ENCODE measurements around the gene FRY. TPM values are rescaled to one million over a fixed set of nuclear protein-coding genes. Genes with fewer than 3 reads are reported as not detected.

The FRY gene
- total and polyA plus RNA-seq, 4 donors = 6.2 to 31.2 (median 12.7) TPM

- no peak for TF ChIP-seq JUND (IDR thresholded peaks at IDR 0.05)
- no peaks in the 10 kb centered on the region for H3K36me3 ChIP-seq (ENCODE audit: control insufficient read depth in 4 of 4, insufficient read depth in 3 of 4, low read depth in 1 of 4, low read length in 3 of 4)
- no peaks in the 10 kb centered on the region for H3K9me3 ChIP-seq (ENCODE audit: control insufficient read depth in 4 of 4, low read length in 3 of 4)
- H3K4me3 ChIP-seq (ENCODE audit: low read depth in 1 of 3, low read length in 3 of 3) = no peak overlapping the region
- H3K4me1 ChIP-seq (ENCODE audit: control insufficient read depth in 4 of 4, insufficient read depth in 4 of 4, low read length in 3 of 4) = peaks cover 2 to 45% (median 33%) of the 10 kb centered on the region in 4 donors
- DNase-seq (ENCODE audit: low spot score) = no peak
- 80% methylated on average over 5 of the region's 5 CpGs for WGBS
- no peaks in the 10 kb centered on the region for H3K27me3 ChIP-seq (ENCODE audit: control insufficient read depth in 4 of 4, insufficient read depth in 4 of 4, low read length in 3 of 4)
- no peak overlapping the region for H3K9ac ChIP-seq (ENCODE audit: low read depth in 1 of 2, low read length in 2 of 2)
- no peak overlapping the region for H3K27ac ChIP-seq (ENCODE audit: low read depth in 1 of 2, low read length in 2 of 2)
These were observed 9.9 kb downstream of the FRY start for GRCh38 chr13:32041429-32041828.

- Histone ChIP-seq H3K27me3 (ENCODE audit: control insufficient read depth in 4 of 4, insufficient read depth in 4 of 4, low read length in 3 of 4) (no peaks in the 10 kb centered on the region), H3K9ac (ENCODE audit: low read depth in 1 of 2, low read length in 2 of 2) (no peak overlapping the region), H3K36me3 (ENCODE audit: control insufficient read depth in 4 of 4, insufficient read depth in 3 of 4, low read depth in 1 of 4, low read length in 3 of 4) (no peaks in the 10 kb centered on the region), H3K4me3 (ENCODE audit: low read depth in 1 of 3, low read length in 3 of 3) (no peak overlapping the region), H3K27ac (ENCODE audit: low read depth in 1 of 2, low read length in 2 of 2) (no peak overlapping the region), H3K4me1 (ENCODE audit: control insufficient read depth in 4 of 4, insufficient read depth in 4 of 4, low read length in 3 of 4) (peaks cover 0 to 38% (median 27%) of the 10 kb centered on the region in 4 donors), H3K9me3 (ENCODE audit: control insufficient read depth in 4 of 4, low read length in 3 of 4) (no peaks in the 10 kb centered on the region)
- no peak for TF ChIP-seq TAF1 (conservative IDR thresholded peaks at IDR 0.05)
- TF ChIP-seq RAD21 (IDR thresholded peaks at IDR 0.05) = no peak
- TF ChIP-seq MAX (IDR thresholded peaks at IDR 0.05) = no peak
- DNase-seq (ENCODE audit: low spot score) = no peak
These were observed 11.0 kb downstream of the FRY start for GRCh38 chr13:32042551-32042950.

GRCh38 chr13:32044446-32044845 lies 12.9 kb downstream of the FRY start:
- DNase-seq (ENCODE audit: low spot score) = no peak
- no peak overlapping the region for H3K4me3 ChIP-seq (ENCODE audit: low read depth in 1 of 3, low read length in 3 of 3)
- H3K9me3 ChIP-seq (ENCODE audit: control insufficient read depth in 4 of 4, low read length in 3 of 4) = no peaks in the 10 kb centered on the region
- no peaks in the 10 kb centered on the region for H3K36me3 ChIP-seq (ENCODE audit: control insufficient read depth in 4 of 4, insufficient read depth in 3 of 4, low read depth in 1 of 4, low read length in 3 of 4)
- no peak overlapping the region for H3K9ac ChIP-seq (ENCODE audit: low read depth in 1 of 2, low read length in 2 of 2)
- WGBS = 100% methylated on average over 1 of the region's 1 CpG
- no peak for TF ChIP-seq HNF4G (IDR thresholded peaks at IDR 0.05)
- TF ChIP-seq JUND (IDR thresholded peaks at IDR 0.05) = no peak
- no peak for TF ChIP-seq ATF3 (IDR thresholded peaks at IDR 0.05)
- TF ChIP-seq REST (IDR thresholded peaks at IDR 0.05) = no peak
- no peak for TF ChIP-seq ZBTB33 (IDR thresholded peaks at IDR 0.05)
- TF ChIP-seq TAF1 (conservative IDR thresholded peaks at IDR 0.05) = no peak
- TF ChIP-seq GABPA (IDR thresholded peaks at IDR 0.05 in 1 of 2, conservative IDR thresholded peaks at IDR 0.05 in 1 of 2) = no peak
- TF ChIP-seq MAX (IDR thresholded peaks at IDR 0.05) = no peak
- H3K27me3 ChIP-seq (ENCODE audit: control insufficient read depth in 4 of 4, insufficient read depth in 4 of 4, low read length in 3 of 4) = no peaks in the 10 kb centered on the region
- H3K4me1 ChIP-seq (ENCODE audit: control insufficient read depth in 4 of 4, insufficient read depth in 4 of 4, low read length in 3 of 4) = peaks cover 4 to 45% (median 26%) of the 10 kb centered on the region in 4 donors
- no peak overlapping the region for H3K27ac ChIP-seq (ENCODE audit: low read depth in 1 of 2, low read length in 2 of 2)
